KMS-11 (cell line): ENCODE results near the gene SPINK4.

ENCODE experiments used
- H2AFZ ChIP-seq: fragments of 200-600 bp; sonication (generic); 2 replicates; pipeline ENCODE4 v1.6.1; 2016; ENCODE audit warnings: antibody characterized with exemption, mixed run types, low read depth
- H3K27ac ChIP-seq: fragments of 200-600 bp; sonication (generic); 2 replicates; pipeline ENCODE4 v1.6.1; 2016; ENCODE audit warnings: mild to moderate bottlenecking, mixed run types
- H3K27me3 ChIP-seq: fragments of 200-600 bp; sonication (generic); 2 replicates; pipeline ENCODE4 v1.6.1; 2017; ENCODE audit warnings: mild to moderate bottlenecking, low read depth, mixed run types, moderate library complexity; ENCODE audit not compliant: insufficient read depth
- H3K36me3 ChIP-seq: fragments of 200-600 bp; sonication (generic); 2 replicates; pipeline ENCODE4 v1.6.1; 2017; ENCODE audit warnings: mild to moderate bottlenecking, mixed run types; ENCODE audit not compliant: insufficient read depth
- H3K4me1 ChIP-seq: fragments of 200-600 bp; sonication (generic); 2 replicates; pipeline ENCODE4 v1.6.1; 2016; ENCODE audit warnings: mild to moderate bottlenecking, low read depth, mixed run types; ENCODE audit not compliant: poor library complexity, severe bottlenecking
- H3K4me2 ChIP-seq: fragments of 200-600 bp; sonication (generic); 2 replicates; pipeline ENCODE4 v1.7.0; 2016; ENCODE audit warnings: mild to moderate bottlenecking, mixed run types
- H3K4me3 ChIP-seq: fragments of 200-600 bp; sonication (generic); IDR thresholded peaks from 2 replicates; pipeline ENCODE4 v1.6.1; 2017; ENCODE audit warnings: low read depth, low read length, mixed read lengths; ENCODE audit not compliant: insufficient read depth
- H3K79me2 ChIP-seq: fragments of 200-600 bp; sonication (generic); 2 replicates; pipeline ENCODE4 v1.6.1; 2016; ENCODE audit warnings: low read depth, mixed run types; ENCODE audit not compliant: insufficient read depth
- H3K9ac ChIP-seq: fragments of 200-600 bp; sonication (generic); 2 replicates; pipeline ENCODE4 v1.6.1; 2016; ENCODE audit warnings: mild to moderate bottlenecking, mixed run types
- H4K20me1 ChIP-seq: fragments of 200-600 bp; sonication (generic); 2 replicates; pipeline ENCODE4 v1.6.1; 2016; ENCODE audit warnings: mild to moderate bottlenecking, mixed run types; ENCODE audit not compliant: insufficient read depth
- CTCF ChIP-seq: fragments of 200-600 bp; sonication (generic); conservative IDR thresholded peaks from 2 replicates; pipeline ENCODE4 v1.6.1; 2017; ENCODE audit warnings: low read depth, mild to moderate bottlenecking, antibody characterized with exemption, low read length, moderate library complexity, mixed read lengths

The SPINK4 gene

GRCh38 chr9:33249087-33249658, 9.2 kb downstream of the SPINK4 start:
- peaks cover 19% of the 10 kb centered on the region for H3K4me1 ChIP-seq
- no peak overlapping the region for H2AFZ ChIP-seq
- no peaks in the 10 kb centered on the region for H3K27me3 ChIP-seq
- H3K36me3 ChIP-seq: no peaks in the 10 kb centered on the region
- no peak overlapping the region; the same call in 1 of the 2 replicates for H3K27ac ChIP-seq
- no peak overlapping the region for H3K4me3 ChIP-seq
- no peak overlapping the region for H3K9ac ChIP-seq
- TF ChIP-seq CTCF: no peak
- H3K4me2 ChIP-seq: no peak overlapping the region
- no peaks in the 10 kb centered on the region for H3K79me2 ChIP-seq
- no peaks in the 10 kb centered on the region for H4K20me1 ChIP-seq

GRCh38 chr9:33249983-33250382, 10.0 kb downstream of the SPINK4 start:
- no peak overlapping the region for H3K9ac ChIP-seq

GRCh38 chr9:33250458-33250995, 10.6 kb downstream of the SPINK4 start:
- Histone ChIP-seq H3K27ac (no peak overlapping the region), H4K20me1 (no peaks in the 10 kb centered on the region), H3K4me2 (no peak overlapping the region), H3K36me3 (peaks cover 2% of the 10 kb centered on the region; the same call in 1 of the 2 replicates), H3K27me3 (no peaks in the 10 kb centered on the region), H2AFZ (no peak overlapping the region), H3K4me1 (peaks cover 19% of the 10 kb centered on the region), H3K9ac (no peak overlapping the region), H3K79me2 (no peaks in the 10 kb centered on the region), H3K4me3 (no peak overlapping the region)
- TF ChIP-seq CTCF: no peak

More at GRCh38 chr9:33249983-33250382, 10.0 kb downstream of the SPINK4 start:
- no peak for TF ChIP-seq CTCF
- Histone ChIP-seq H3K79me2 (no peaks in the 10 kb centered on the region), H3K4me1 (peaks cover 19% of the 10 kb centered on the region), H3K27ac (no peak overlapping the region; the same call in 1 of the 2 replicates), H4K20me1 (no peaks in the 10 kb centered on the region), H3K36me3 (no peaks in the 10 kb centered on the region; the same call in 1 of the 2 replicates), H2AFZ (no peak overlapping the region), H3K4me3 (no peak overlapping the region), H3K27me3 (no peaks in the 10 kb centered on the region), H3K4me2 (no peak overlapping the region)

- H3K4me2 ChIP-seq: no peak overlapping the region
- H3K4me3 ChIP-seq: no peak overlapping the region
- no peak overlapping the region for H2AFZ ChIP-seq
- no peak overlapping the region for H3K27ac ChIP-seq
- H4K20me1 ChIP-seq: no peaks in the 10 kb centered on the region
- no peak overlapping the region for H3K9ac ChIP-seq
- peaks cover 16% of the 10 kb centered on the region for H3K4me1 ChIP-seq
- TF ChIP-seq CTCF: no peak
- H3K36me3 ChIP-seq: peaks cover 21% of the 10 kb centered on the region; the same call in 1 of the 2 replicates
- no peaks in the 10 kb centered on the region for H3K27me3 ChIP-seq
- no peaks in the 10 kb centered on the region for H3K79me2 ChIP-seq
These were observed 14.2 kb downstream of the SPINK4 start for GRCh38 chr9:33254211-33254610.
